ENCODE results near the gene IGSF11. TPM values are rescaled to one million over a fixed set of nuclear protein-coding genes. Genes with fewer than 3 reads are reported as not detected.

Gene IGSF11
- total RNA-seq, 8 experiments from 2014 or later = 0.20 to 4.1 (median 1.8) TPM

DNA sequence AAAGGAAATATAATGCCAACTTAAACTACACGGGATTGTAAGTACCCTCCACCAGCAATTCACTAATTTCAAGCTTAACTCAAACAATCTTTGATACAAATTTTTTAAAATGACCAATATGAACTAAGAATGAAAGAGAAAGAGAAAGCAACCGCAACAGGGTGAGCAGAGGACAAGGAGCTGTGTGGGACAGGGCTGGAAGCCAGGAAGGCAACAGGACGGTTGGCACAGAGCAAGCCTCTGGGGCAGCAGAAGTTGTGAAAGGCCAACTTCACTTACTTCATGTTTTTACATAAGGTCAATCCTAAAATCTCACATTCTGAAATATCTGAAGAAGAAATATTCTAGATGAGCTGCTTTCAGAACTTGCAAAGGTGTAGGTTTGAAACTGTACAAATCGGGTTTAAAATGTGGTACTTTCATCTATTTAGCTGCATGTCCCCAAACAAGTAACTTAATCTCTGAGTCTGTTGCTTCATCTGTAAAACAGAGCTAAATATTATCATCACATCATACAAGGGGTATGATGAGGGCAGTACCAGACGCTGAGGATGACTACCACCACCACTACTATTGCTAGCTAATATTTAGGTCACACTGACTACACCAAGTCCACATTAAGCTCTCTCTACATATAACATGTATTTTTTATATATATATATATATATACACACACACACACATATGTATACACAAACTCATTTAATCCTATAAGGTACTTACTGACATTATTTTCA lies 101.7 kb downstream of the IGSF11 start:
- Histone ChIP-seq H3K27ac (no peak overlapping the region), H3K4me3 (no peak overlapping the region), H3K4me1 (replicated peaks in 1 of 2) (no peaks in the 10 kb centered on the region)
- ATAC-seq (replicated peaks in 6 of 8) = peak in 2 of 8 experiments; percentile 47 to 49
- 11 to 100% (median 91%) methylated on average over 1 to 5 of the region's 5 CpGs for WGBS, 10 experiments
- in situ Hi-C loops (cut with MboI; ENCODE audit: low pct_unique_long_range_greater_than_20kb in 2 of 9, low sequenced_read_pairs in 9 of 9, unreplicated experiment in 9 of 9) = no loop called here

DNA sequence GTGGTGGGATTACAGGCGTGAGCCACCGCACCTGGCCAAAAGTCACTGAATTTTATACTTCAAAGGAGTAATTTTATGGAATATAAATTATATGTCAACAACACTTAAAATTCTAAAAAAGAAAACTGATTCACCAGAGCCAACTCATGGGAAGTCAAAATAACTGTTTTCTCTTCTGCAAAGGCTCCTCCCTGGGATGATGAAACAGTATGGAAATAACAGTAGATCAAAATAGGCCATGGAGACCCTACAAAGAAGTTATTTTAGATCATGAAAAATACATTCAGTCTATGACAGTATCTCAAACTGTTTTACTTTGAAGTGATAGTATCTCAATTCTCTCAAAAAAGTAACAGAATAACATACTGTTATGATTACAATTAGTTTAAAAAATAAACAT lies 102.7 kb downstream of the IGSF11 start:
- no peaks in the 10 kb centered on the region for H3K4me1 ChIP-seq (replicated peaks in 1 of 2)
- ATAC-seq (replicated peaks in 6 of 8) = no peak
- no peak overlapping the region for H3K4me3 ChIP-seq
- no peak overlapping the region for H3K27ac ChIP-seq
- in situ Hi-C loops (cut with MboI; ENCODE audit: low pct_unique_long_range_greater_than_20kb in 2 of 9, low sequenced_read_pairs in 9 of 9, unreplicated experiment in 9 of 9) = no loop called here
- 83 to 100% (median 100%) methylated on average over 1 to 2 of the region's 2 CpGs; no CpG with 5 or more reads in 5 of the 10 experiments for WGBS, 10 experiments

DNA sequence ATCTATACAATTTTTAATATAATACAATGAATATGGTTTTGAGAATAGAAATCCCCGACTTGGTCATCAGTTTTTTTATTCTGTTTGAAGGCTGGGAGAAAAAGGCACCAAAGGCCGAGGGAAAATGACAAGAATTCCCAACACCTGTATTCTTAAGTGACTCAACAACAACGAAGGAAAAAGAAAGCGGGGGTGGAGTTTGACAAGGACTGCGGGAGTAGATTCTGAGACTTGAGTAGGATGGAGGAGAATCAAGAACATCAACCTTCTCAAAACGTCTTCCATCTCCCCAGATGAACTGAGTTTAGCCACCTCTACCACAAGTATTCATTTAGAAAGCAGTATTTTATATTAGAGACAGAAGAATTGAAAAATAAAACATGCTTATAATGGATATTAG lies 107.2 kb downstream of the IGSF11 start:
- Histone ChIP-seq H3K4me1 (replicated peaks in 1 of 2) (no peaks in the 10 kb centered on the region), H3K27ac (no peak overlapping the region), H3K4me3 (no peak overlapping the region)
- in situ Hi-C loops (cut with MboI; ENCODE audit: low pct_unique_long_range_greater_than_20kb in 2 of 9, low sequenced_read_pairs in 9 of 9, unreplicated experiment in 9 of 9) = no loop called here
- no peak for ATAC-seq (replicated peaks in 6 of 8)
- 10 to 95% (median 83%) methylated on average over 1 to 6 of the region's 6 CpGs; no CpG with 5 or more reads in 1 of the 10 experiments for WGBS, 10 experiments

DNA sequence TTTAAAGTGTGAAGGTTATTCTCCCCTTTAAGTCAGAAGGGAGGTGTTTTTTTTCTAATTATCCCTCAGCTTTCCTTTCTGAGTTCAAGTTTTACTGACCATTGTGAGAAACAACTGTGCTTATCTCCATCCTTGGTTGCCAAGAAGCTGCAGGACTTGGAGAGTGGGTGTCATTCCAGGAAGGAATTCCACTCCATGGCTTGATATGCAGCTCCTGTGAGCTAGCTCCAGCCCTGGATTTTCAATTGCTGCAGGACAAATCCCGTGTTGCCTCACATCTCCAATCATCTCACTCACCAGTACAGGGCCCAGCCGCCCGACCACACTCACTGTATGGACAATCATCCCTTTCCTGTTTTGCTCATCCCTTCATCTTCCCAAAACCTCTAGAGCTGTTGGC lies 122.5 kb downstream of the IGSF11 start:
- 7 to 94% (median 52%) methylated on average over 2 to 3 of the region's 3 CpGs; no CpG with 5 or more reads in 6 of the 10 experiments for WGBS, 10 experiments
- no peaks in the 10 kb centered on the region for H3K4me1 ChIP-seq (replicated peaks in 1 of 2)
- in situ Hi-C loops (cut with MboI; ENCODE audit: low pct_unique_long_range_greater_than_20kb in 2 of 9, low sequenced_read_pairs in 9 of 9, unreplicated experiment in 9 of 9) = no loop called here
- H3K27ac ChIP-seq = no peak overlapping the region
- no peak overlapping the region for H3K4me3 ChIP-seq
- ATAC-seq (replicated peaks in 6 of 8) = no peak

DNA sequence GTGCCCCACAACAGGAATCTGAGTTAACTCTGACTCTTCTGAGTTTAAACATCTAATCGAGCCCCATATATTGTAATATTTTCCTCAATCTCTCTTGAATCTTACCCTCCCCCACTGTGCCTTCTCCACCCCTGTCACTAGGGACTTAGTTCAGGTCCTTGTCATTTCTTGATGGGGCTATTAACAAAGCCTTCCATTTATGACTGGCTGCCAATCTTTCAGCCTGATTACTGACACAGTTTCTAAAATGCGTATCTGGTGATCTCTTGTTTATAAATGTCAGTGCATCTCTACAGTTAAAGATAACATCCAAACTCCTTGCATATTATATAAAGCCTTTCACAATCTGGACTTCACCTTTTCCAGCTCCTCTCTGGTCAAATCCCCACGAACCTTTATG lies 124.3 kb downstream of the IGSF11 start:
- in situ Hi-C loops (cut with MboI; ENCODE audit: low pct_unique_long_range_greater_than_20kb in 2 of 9, low sequenced_read_pairs in 9 of 9, unreplicated experiment in 9 of 9) = no loop called here
- Histone ChIP-seq H3K4me1 (replicated peaks in 1 of 2) (no peaks in the 10 kb centered on the region), H3K27ac (no peak overlapping the region), H3K4me3 (no peak overlapping the region)
- no peak for ATAC-seq (replicated peaks in 6 of 8)
- WGBS, 10 experiments = 47 to 89% (median 77%) methylated on average over 1 to 3 of the region's 3 CpGs

DNA sequence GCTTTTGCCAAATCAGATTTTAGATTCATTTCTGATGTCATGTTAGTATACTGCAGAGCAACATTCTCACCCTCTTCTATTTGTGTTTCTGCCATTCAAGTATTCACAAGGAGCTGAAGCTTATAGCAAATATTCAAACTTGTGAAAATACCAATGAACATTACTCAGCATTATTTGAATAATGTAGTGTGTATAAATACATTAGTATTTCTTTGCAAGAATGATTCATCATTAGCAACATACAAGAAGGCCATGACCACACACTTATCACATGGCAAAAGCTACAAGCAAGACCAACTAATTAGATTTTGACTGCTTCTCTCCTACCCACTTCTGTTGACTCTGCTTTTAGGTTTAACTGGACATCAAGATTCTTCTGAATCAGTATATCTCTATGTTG lies 124.9 kb downstream of the IGSF11 start:
- ATAC-seq (replicated peaks in 6 of 8) = peak in 4 of 8 experiments; percentile 62 to 96 (median 78)
- no peak overlapping the region for H3K4me3 ChIP-seq
- no peaks in the 10 kb centered on the region for H3K4me1 ChIP-seq (replicated peaks in 1 of 2)

DNA sequence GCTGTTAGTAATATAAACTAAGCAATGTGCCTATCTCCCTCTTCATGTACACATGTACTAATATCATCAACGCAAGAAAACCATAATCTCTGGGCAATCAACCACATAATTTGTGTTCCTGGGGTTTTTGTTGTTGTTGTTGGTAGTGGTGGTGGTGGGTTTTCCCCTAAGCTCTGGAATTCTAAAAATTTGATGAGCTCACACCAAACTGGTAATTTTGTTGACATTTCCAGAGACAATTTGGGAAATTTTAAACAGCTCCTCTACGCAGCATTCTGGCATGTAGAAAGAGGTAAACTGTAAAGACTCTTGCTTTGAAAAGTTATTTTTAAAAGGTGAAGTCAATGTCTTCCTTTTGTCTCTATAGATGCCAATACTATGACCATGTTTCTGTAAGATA lies 126.7 kb downstream of the IGSF11 start:
- in situ Hi-C loops (cut with MboI; ENCODE audit: low pct_unique_long_range_greater_than_20kb in 2 of 9, low sequenced_read_pairs in 9 of 9, unreplicated experiment in 9 of 9) = no loop called here
- 54 to 100% (median 80%) methylated on average over 1 to 2 of the region's 2 CpGs; no CpG with 5 or more reads in 1 of the 10 experiments for WGBS, 10 experiments
- no peaks in the 10 kb centered on the region for H3K4me1 ChIP-seq (replicated peaks in 1 of 2)
- no peak for ATAC-seq (replicated peaks in 6 of 8)
- no peak overlapping the region for H3K27ac ChIP-seq
- no peak overlapping the region for H3K4me3 ChIP-seq

More for the DNA sequence above, 124.9 kb downstream of the IGSF11 start:
- in situ Hi-C loops (cut with MboI; ENCODE audit: low pct_unique_long_range_greater_than_20kb in 2 of 9, low sequenced_read_pairs in 9 of 9, unreplicated experiment in 9 of 9) = no loop called here
- no peak overlapping the region for H3K27ac ChIP-seq

DNA sequence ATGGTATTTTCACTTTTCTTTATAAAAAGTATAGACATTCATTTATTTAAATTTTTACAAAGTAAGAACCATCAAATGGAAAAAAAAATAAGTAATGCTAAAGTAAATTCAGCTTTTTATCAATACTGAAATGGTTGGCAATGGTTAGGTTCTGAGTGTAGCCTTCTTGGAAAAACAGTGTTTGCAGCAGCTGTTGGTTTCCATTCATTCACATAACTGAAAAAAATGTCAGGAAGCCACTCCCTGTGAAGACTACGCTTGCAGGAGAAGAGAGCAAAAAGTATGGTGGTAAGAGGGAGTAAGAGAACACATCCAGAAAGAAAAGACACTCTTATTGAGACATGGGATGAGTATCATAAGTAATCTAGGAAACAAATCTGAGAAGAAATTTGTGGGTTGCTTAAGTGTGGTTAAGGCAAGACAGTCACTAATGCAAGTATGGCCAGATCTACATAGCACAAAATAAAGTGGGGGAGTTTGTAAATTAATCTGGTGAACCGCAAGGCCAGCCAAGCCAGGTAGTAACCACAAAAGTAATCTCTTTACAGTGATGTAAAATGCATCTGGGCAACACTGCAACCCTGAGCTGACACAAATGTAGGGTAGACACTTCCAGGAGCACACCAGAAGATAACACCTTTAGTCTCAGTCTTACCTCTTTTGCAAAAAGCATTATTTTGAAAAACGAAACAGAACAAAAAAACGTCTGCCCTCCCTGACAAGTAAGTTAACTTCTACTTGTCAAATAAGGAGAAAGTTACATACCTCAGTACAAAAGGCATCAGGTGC lies 133.7 kb downstream of the IGSF11 start:
- peak in 2 of 8 experiments; percentile 40 to 41 for ATAC-seq (replicated peaks in 6 of 8)
- WGBS, 10 experiments = 14 to 100% (median 69%) methylated on average over 1 to 4 of the region's 4 CpGs; no CpG with 5 or more reads in 2 of the 10 experiments
- H3K4me3 ChIP-seq = no peak overlapping the region
- in situ Hi-C loops (cut with MboI; ENCODE audit: low pct_unique_long_range_greater_than_20kb in 2 of 9, low sequenced_read_pairs in 9 of 9, unreplicated experiment in 9 of 9) = no loop called here
- H3K27ac ChIP-seq = no peak overlapping the region
- no peaks in the 10 kb centered on the region for H3K4me1 ChIP-seq (replicated peaks in 1 of 2)

DNA sequence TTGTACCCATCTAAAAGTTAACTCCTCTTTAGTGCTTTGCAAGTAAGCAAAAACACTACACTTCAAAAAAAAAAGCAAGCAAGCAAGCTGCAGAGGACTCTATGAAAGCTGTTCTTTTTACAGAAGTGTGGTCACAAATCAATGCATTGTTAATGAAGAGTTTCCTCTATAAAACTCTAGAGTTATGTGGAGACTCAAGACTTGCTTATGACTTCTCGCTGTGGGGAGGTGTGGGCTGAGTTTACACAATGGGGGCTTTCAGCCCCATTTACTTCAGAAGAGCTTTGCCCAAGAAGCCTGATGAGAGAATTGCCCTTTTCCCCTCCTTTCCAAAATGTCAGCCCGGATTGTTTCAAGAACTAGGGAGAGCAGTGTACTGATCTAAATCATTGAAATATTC lies 144.4 kb downstream of the IGSF11 start:
- 0 to 80% (median 27%) methylated on average over 1 to 2 of the region's 2 CpGs; no CpG with 5 or more reads in 2 of the 10 experiments for WGBS, 10 experiments
- no peak for ATAC-seq (replicated peaks in 6 of 8)
- Histone ChIP-seq H3K4me1 (replicated peaks in 1 of 2) (no peaks in the 10 kb centered on the region), H3K27ac (no peak overlapping the region), H3K4me3 (no peak overlapping the region)
- in situ Hi-C loops (cut with MboI; ENCODE audit: low pct_unique_long_range_greater_than_20kb in 2 of 9, low sequenced_read_pairs in 9 of 9, unreplicated experiment in 9 of 9) = loop anchor here in 5 of 9 experiments (25.0 kb wide), 4 partner anchors 147 to 797 kb away; partner anchors contain the start of genes B4GALT4 (in 1 of the 5), COX17 (in 1 of the 5) and IGSF11 (in 1 of the 5)

DNA sequence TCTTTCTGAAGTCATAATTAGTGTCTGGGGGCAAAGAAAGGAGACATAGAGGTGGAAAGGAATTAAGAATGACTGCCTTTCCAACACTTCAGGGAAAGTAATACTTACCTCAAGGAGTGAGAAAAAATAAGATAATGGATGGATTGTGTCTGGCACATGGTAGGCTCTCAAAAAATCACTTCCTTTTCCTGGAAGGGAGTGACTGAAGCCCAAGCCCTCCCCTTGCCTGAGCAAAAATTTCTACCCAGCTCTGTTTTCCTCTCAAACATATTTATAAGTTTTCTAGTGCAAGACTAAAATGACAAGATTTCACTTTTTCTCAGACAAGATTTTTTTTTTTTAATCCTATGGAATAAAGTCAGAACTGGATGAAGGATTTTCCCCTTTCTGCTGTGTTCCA lies 145.0 kb downstream of the IGSF11 start:
- ATAC-seq (replicated peaks in 6 of 8) = no peak
- in situ Hi-C loops (cut with MboI; ENCODE audit: low pct_unique_long_range_greater_than_20kb in 2 of 9, low sequenced_read_pairs in 9 of 9, unreplicated experiment in 9 of 9) = loop anchor here in 7 of 9 experiments (10.0 to 25.0 kb wide), 7 partner anchors 145 to 798 kb away; partner anchors contain the start of genes IGSF11 (in 2 of the 7), B4GALT4 (in 1 of the 7) and COX17 (in 1 of the 7)

DNA sequence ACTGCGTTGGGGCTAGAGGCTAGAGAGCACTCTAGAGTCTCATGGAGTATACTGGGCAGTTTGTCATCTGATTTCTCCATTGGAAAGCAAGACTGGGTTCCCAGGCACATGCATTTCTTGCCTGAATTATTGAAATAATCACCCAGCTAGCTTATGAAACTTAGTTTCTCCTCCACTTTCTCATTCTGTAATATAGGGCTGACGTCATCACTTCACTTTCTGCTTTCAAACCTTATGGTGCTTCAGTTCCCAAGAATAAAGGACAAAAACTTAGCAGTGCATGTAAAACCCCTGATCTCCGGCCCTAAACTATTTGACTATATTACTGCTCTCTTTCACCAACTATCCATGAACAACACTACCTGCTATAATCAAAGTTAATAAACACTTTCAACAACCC lies 147.9 kb downstream of the IGSF11 start:
- ATAC-seq (replicated peaks in 6 of 8) = no peak
- WGBS, 10 experiments = 8 to 100% (median 85%) methylated on average over 1 to 3 of the region's 3 CpGs; no CpG with 5 or more reads in 2 of the 10 experiments
- H3K4me1 ChIP-seq (replicated peaks in 1 of 2) = no peaks in the 10 kb centered on the region
- no peak overlapping the region for H3K4me3 ChIP-seq
- in situ Hi-C loops (cut with MboI; ENCODE audit: low pct_unique_long_range_greater_than_20kb in 2 of 9, low sequenced_read_pairs in 9 of 9, unreplicated experiment in 9 of 9) = loop anchor here in 7 of 9 experiments (10.0 to 25.0 kb wide), 7 partner anchors 148 to 801 kb away; partner anchors contain the start of genes IGSF11 (in 2 of the 7), B4GALT4 (in 1 of the 7) and COX17 (in 1 of the 7)
- no peak overlapping the region for H3K27ac ChIP-seq

More for the DNA sequence above, 145.0 kb downstream of the IGSF11 start:
- Histone ChIP-seq H3K27ac (no peak overlapping the region), H3K4me3 (no peak overlapping the region), H3K4me1 (replicated peaks in 1 of 2) (no peaks in the 10 kb centered on the region)

DNA sequence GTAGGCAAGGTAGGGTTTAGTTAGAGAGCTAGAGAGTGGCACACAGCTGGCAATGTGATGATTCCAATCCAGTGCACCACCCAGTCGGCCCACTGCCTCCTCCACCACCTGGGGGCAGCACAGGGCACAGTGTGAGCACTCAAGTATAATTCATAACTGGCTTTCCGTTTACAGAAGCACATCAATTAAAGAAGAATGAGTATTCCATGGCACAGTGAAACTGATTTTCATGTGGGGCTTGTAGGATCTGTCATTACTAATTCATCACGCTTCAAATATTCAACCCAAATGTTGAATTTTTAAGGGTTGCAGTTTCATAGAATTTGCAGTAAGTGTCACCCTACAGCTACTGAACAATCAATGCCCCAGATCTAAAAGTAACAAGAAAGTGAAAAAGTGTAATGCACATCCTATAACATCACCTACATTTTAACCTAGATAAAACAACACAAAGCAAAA lies 149.9 kb downstream of the IGSF11 start:
- in situ Hi-C loops (cut with MboI; ENCODE audit: low pct_unique_long_range_greater_than_20kb in 2 of 9, low sequenced_read_pairs in 9 of 9, unreplicated experiment in 9 of 9) = loop anchor here in 7 of 9 experiments (10.0 to 25.0 kb wide), 7 partner anchors 150 to 803 kb away; partner anchors contain the start of genes IGSF11 (in 2 of the 7), B4GALT4 (in 1 of the 7) and COX17 (in 1 of the 7)
- no peak overlapping the region for H3K4me3 ChIP-seq
- 0 to 10% (median 0%) methylated on average over 1 to 2 of the region's 3 CpGs; no CpG with 5 or more reads in 1 of the 10 experiments for WGBS, 10 experiments
- H3K27ac ChIP-seq = no peak overlapping the region
- ATAC-seq (replicated peaks in 6 of 8) = peak; percentile 64 to 94 (median 78)
- no peaks in the 10 kb centered on the region for H3K4me1 ChIP-seq (replicated peaks in 1 of 2)

Data from motor neuron (in vitro differentiated cells).